GM19099 (cell line): ENCODE data around the gene FAAP100.

Source experiments
- POLR2A ChIP-seq: IDR thresholded peaks from 3 replicates; pipeline ENCODE4 v1.6.1; 2011; ENCODE audit warnings: low read depth; ENCODE audit not compliant: insufficient read length; ENCODE audit errors: extremely low read depth

FAAP100 gene

DNA sequence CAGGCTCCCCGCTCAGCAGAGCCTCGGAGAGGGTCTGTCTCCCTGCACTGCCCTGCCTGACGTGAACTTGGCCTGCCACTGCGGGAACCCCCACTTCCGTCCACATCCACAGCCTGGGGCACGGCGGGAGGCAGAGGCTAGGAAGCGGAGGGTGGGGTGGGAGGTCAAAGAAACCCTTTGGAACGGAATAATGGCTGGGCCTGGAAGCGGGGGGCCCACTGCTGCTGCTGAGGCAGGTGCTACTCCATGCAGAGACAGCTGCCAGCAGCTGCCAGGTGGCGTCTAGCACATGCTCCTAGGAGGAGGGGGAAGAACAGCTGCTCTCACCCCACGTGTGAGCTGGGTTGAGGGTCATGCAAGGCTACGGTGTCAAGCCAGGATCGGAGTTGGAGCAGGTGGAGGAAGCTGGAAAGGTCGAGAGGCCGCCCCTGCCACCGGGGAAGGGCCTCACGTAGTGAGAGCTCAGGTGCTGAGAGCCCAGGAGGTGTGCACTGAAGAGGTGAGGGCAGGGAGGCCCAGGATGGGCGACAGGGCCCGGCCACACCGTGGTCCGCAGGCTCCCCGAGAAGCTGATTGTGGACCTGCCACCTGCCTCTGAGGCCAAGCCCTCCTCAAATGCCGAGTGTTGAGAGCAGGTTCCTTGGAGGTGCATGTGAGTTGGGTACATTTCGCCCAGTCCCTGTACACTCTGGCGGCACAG is 14.1 kb downstream of the FAAP100 start:
- no peak for TF ChIP-seq POLR2A

DNA sequence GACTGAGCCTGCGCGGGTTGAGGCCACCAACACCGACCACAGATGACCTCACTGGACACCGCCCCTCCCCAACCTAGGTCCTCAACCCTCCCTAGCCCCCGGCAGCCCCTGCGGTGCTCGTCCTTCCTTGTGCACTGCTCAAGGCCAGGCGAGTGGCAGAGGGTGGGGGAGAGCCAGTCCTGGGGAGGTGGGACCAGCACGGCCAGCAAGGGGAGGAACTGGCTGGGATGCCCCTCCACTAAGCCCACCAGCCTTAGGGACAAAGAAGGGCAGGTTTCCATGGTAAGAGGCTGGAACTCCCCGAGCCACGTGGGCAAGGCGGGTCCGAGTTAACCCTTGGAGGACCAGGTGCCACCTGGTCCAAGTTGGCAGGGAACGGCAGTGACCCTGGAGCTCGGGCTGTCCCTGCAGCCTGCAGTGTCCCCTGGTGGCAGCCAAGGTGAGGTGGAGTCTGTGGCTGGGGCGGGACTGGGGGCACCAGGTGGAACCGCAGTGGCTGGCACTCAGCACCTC is 14.8 kb downstream of the FAAP100 start:
- TF ChIP-seq POLR2A, result no peak

DNA sequence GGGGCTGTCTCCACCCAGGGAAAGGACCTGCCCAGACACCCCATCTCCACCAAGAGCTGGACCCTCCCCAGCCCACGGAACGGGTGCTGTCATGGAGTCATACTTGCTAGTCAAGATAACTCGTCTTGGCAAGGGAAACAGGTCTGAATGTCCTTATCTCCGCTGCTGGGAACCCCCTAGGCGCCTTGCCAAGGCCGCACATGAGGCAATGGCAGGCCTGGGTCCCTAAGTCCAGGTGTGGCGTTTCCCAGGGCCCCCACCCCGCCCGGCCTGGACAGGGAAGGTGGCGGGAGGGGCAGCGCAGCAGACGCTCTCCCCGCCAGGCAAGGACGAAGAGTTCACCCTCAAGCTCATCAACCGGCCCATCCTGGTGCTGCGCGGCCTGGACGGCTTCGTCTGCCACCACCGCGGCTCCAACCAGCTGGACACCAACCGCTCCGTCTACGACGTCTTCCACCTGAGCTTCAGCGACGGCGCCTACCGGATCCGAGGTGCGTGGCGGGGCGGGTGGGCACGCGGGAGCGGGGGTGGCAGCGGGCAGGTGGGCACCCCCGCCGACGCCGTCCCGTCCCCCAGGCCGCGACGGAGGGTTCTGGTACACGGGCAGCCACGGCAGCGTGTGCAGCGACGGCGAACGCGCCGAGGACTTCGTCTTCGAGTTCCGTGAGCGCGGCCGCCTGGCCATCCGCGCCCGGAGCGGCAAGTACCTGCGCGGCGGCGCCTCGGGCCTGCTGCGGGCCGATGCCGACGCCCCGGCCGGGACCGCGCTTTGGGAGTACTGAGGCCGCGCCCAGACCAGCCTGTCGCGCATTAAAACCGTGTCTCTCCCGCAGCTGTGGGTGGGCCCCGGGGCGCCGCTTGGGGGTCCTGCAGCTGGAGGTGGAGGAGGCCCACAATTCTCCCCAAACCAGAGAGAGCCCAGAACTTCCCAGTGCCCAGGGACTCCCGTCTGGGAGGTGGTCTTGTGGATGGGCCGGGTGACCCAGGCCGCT is 15.6 kb downstream of the FAAP100 start:
- TF ChIP-seq POLR2A, result no peak

DNA sequence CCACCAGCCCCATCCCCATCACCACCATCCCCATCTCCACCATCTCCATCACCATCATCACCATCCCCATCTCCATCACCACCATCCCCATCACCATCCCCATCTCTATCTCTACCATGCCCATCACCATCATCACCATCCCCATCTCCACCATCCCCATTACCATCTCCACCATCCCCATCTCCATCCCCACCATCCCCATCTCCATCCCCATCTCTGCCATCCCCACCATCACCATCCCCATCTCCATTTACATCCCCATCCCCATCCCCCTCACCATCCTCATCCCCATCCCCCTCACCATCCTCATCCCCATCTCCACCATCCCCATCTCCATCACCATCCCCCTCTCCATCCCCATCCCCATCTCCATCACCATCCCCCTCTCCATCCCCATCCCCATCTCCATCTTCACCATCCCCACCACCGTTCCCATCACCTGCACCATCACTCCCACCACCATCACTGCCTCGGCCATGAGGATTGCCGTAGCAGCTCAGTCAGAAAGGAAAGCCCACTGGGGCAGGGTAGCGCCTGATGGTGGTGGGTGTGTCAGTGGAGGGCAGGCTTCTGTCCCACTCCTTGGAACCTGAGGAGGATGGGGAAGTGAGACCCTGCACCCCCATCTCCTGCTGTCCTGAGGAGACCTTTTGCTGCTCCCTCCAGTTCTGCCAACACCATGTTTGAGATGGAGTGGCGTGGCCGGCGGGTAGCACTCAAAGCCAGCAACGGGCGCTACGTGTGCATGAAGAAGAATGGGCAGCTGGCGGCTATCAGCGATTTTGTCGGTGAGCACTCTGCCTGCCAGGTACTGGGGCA is 16.5 kb downstream of the FAAP100 start:
- TF ChIP-seq POLR2A, result no peak

DNA sequence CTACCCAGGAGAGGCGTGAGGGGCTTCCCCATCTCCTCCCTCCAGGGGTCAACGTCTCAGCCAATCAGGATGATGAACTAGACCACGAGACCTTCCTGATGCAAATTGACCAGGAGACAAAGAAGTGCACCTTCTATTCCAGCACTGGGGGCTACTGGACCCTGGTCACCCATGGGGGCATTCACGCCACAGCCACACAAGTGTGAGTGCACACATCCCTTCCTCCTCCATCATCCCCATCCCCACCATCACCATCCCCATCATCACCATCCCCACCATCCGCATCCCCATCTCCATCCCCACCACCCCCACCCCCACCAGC is 17.2 kb downstream of the FAAP100 start:
- no peak for TF ChIP-seq POLR2A

DNA sequence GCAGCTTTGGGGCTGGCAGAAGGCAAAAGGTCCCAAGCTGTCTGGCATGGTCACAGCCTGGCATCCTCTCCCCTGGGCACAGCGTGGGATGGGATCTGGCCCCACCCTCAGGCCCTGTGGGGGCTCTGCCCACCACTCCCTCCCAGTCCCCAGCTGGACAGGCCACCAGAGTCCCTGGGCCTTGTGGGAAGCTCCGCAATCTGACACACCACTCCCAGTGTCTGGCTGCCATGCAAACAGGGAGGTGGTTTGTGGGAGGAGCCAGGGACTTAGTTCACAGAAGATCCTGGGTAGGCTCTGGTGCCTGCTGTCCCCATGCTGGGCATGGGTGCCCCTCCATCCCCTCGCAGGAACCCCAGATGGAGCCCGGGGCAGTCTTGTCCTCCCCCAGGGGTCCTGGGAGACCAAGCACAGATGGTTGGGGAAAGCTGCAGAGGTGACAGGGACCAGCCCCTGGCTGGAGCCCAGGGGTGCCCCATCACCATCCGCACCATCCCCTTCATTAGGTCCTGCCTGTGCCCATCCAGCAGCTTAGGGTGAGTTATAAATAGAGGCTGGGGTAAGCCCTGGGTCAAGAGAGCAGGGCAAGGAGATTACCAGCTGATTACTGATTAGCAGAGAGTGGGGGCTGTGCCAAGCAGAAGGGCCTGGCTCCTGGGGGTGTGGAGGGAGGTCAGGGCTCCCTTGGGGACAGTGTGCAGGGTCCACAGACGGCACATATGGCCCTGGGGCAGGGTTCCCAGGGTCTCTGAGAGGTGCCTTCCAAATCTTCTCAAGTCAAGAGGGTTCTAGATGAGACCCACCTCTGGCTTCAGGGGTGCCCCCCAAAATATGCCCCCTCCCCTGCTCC is 17.8 kb downstream of the FAAP100 start:
- TF ChIP-seq POLR2A, result no peak

DNA sequence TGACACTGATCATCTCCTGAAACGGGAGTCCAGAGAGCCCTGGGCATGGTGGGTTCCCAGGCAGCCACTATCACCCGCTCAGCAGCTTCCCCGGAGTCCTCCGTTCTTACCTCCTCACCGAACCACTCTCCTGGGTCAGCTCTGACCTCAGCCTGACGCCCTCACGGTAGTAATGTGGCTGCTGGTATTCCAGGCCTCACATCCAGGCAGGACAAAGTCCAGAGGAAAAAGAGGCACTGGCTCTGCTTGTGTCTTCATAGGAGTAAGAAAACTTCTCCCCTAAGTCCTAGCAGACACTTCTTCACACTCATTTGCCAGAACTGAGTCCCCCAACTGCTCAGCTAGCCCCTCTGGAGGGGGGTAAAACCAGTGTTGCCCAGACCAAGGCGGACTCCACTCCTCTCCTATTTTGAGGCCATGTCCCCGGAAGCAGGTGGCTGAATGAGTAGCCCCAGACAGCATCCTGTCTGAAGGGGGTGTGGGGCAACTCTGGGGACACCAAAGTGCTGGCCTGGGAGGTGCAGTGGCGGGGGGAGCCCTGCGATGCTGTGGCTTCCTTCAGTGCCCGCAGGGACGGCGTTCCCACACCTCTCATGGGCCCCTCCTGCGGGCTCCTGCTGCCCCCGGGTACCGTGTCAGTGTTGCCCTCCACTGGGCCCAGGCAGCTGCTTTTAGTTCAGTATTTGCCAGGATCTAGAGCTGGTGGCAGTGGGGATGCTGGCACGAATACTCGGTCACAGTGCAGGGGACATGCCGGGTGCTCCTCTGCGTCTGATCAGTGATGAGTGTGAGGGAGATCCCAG is 18.6 kb downstream of the FAAP100 start:
- TF ChIP-seq POLR2A, result no peak

DNA sequence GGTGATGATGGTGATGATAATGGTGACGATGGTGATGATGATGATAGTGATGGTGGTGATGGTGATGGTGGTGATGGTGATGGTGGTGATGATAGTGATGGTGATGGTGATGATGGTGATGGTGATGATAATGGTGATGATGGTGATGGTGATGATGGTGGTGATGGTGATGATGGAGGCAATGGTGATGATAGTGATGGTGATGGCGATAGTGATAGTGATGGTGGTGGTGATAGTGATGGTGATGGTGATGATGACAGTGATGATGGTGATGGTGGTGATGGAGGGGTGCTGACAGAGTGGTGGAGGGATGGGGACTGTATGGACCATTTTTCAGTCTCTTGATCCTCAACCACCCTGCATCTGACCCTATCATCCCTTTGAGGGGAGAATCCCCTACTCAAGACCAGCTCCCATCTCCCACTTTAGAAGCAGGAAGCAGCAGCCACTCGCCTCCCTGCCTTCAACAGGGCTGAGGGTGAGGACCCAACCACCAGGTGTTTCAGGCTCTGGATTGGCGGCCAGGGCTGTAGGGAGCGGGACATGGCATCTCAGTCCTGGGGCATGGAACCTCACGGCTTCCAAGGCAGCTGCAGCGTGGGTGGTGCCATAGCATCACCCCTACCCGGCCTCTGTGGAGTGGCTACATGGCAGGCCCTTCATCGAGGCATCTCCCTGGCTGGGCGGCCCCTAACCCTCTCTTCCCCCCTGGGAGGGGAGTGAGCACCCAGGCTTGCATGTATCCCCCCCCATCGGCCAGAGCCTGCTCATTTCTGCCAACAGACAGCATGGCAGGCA is 19.5 kb downstream of the FAAP100 start:
- TF ChIP-seq POLR2A, result no peak

DNA sequence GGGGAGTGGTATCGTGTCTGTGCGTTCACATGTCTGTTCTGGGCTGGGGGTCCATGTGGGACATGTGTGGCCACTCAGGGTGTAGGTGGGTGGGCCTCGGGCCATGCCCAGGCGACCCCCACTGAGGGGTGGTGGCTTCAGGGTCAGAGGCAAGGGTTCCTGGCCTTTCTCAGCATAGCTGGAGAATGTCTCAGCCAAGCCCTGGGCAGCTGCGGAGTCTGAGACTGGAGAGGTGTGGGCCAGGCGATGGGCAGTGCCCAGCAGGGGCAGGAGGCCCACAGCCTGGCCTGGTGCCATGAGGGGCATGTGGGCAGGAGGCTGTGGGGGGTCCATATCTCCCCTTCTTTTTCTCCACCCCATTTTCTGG is 22.7 kb downstream of the FAAP100 start:
- no peak for TF ChIP-seq POLR2A

DNA sequence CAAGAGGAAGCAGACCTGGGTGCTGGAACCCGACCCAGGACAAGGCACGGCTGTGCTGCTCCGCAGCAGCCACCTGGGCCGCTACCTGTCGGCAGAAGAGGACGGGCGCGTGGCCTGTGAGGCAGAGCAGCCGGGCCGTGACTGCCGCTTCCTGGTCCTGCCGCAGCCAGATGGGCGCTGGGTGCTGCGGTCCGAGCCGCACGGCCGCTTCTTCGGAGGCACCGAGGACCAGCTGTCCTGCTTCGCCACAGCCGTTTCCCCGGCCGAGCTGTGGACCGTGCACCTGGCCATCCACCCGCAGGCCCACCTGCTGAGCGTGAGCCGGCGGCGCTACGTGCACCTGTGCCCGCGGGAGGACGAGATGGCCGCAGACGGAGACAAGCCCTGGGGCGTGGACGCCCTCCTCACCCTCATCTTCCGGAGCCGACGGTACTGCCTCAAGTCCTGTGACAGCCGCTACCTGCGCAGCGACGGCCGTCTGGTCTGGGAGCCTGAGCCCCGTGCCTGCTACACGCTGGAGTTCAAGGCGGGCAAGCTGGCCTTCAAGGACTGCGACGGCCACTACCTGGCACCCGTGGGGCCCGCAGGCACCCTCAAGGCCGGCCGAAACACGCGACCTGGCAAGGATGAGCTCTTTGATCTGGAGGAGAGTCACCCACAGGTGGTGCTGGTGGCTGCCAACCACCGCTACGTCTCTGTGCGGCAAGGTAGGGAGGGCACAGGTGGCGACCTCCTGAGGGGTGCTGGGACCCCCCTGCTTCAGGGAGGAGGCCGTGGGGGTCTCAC is 23.3 kb downstream of the FAAP100 start:
- no peak for TF ChIP-seq POLR2A

DNA sequence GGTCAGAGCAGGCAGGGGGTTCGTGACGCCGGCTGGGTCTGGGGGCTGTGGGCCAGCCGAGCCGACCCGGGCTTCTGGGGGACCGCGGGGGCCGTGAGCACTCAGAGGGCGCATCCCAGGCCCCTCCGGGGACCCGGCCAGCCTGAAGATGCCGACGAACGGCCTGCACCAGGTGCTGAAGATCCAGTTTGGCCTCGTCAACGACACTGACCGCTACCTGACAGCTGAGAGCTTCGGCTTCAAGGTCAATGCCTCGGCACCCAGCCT is 23.8 kb downstream of the FAAP100 start:
- no peak for TF ChIP-seq POLR2A

DNA sequence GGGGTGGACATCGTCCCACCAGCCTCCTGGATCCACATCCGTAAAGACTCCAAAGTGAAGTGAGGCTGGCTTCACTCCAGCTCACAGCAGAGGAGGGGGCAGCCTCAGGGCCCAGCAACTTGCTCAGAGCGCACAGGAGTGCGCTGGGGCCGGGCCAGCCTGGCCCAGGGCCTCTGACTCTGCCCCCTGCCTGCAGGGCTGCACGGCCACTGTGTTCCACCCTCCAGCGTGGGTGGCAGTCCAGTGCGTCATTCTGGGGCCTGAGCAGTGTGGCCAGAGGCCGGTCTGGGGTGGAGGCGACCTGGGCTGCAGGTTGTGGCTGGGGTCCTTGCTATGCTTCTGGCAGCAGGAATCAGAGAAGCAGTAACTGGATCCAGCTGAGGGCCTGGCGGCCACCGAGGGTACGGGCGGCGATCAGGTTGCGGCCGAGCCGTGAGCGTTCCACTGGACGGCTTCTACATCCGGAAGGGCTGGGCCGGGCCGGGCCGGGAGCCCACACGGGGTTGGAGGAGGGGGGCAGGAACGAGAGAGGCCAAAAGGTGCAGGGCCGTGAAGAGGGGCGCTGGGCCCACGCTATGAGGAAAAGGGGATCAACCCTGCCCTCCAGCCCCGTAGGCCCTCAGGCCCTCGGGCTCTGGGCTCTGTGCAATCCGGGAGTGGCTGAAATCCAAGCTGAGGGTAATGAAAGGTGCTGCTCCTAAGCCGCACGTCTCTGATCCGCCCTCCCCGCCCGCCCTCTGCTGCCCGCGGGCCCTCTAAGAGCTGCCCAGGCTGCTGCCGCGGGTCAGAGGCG is 24.4 kb downstream of the FAAP100 start, which contains the start of gene FSCN2:
Gene FSCN2, plus strand, starts transcription at position 787 of the 793 bp plus-strand sequence. CDS start 155 bp downstream, outside the sequence.
- TF ChIP-seq POLR2A, result no peak
